NCI-H1930 (cell line): ENCODE results near the gene SNAI1.

Source experiments
- DNase-seq, 2 experiments: peaks; one replicate each; lab custom pipeline; 2025; lab: John Stamatoyannopoulos, UW

Gene SNAI1

DNA sequence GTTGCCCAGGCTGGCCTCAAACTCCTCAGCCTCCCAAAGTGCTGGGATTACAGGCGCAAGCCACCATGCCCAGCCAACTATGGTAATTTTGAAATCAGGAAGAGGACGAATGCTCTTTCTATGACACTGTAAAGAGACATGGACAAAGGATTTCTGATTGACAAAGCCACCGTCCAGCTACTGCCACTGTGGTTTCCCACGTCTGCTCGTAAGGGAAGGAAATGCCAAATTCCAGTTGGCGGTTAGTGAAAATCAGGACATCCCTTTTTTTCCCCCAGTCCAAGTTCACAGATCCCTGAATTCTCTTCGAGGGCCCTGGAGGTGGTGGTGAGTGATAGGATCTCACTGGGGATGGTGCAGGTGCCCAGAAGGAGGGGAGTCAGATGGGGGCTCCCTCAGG, 31.2 kb downstream of the SNAI1 start:
- no peak for DNase-seq

GRCh38 chr20:50014570-50015562, 32.1 kb downstream of the SNAI1 start:
- no peak for DNase-seq

DNA sequence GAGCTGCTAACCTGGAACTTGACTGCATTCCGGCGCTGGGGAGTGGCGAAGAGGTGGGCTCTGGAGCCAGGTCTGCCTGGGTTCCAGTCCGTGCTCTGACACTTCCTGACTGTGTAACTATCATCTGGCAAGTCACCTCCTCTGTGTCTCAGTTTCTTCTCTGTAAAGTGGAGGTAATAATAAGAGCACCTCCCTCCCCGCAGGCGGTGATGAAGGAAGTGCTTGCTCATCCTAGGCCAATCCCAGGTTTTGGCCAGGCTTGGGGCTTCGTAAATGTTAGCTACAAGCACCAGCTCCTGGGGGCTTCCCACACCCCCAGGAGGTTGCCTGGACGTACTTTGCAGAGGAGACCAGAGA, 32.8 kb downstream of the SNAI1 start:
- no peak for DNase-seq

DNA sequence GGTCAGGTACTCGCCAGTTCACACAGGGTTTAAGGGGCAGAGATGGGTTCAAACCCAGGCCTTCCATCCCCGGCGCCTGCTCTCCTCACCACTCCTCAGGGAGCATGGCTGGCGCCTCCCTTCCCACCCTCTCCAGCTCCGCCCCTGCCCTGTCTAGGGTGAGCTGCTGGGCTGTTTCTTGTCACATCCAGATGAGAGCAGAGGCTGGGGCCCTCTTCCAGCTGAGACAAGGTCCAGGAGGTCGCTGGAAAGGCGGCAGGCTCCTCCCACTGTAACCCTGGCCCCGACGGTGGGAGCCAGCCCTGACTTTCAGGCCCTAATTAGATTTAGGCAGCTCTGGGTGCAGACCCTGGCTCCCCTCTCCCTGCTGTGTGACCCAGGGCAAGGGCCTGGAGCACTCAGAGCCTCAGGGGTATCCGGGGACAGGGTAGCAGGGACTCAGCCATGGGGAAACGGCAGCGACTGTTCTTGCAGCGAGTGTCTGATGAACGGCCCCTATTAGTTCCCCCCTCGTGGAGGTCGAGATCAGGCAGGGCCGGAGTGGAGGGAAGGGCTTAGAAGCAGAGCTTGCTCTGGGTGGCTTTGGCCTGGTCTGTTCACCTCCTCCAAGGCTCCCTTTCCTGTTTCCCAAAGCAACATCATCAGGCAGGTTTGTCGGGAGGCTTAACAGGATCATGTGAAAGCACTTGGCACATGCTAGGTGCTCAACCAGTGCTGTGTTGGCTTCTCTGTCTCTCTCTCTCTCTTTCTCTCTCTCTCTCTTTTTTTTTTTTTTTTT, 33.4 kb downstream of the SNAI1 start:
- no peak for DNase-seq

GRCh38 chr20:50017160-50017559, 34.4 kb downstream of the SNAI1 start:
- no peak for DNase-seq

DNA sequence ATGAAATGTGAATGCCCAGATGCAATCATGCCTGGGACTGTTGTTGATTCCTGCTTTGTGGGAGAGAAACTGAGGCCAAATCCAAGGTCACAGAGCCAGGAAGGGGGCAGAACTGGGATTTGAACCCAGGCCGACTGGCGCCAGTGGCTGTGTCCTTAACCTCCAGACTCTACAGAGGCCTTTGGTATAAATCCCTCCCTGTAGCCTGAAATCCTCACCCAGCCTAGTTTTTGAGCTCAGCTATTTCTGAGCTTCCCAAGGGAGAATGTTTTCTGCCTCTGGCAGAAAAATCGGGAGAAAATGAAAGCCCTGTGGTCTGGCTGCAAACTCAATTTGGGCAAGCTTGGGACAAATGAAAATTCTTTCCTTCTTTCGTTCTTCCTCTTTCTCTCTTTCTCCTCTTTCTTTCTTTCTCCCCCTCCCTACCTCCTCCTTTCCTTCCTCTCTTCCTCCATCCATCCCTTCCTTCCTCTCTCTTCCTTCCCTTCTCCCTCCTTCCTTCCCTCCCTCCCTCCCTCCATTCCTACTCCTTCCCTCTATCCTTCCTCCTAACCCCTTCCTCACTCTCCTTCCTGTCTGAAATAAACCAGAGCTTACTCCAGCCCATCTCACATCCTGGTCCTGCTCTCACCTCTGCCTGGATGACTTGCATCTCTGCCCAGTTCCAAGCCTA, 34.9 kb downstream of the SNAI1 start:
- DNase-seq, result no peak

DNA sequence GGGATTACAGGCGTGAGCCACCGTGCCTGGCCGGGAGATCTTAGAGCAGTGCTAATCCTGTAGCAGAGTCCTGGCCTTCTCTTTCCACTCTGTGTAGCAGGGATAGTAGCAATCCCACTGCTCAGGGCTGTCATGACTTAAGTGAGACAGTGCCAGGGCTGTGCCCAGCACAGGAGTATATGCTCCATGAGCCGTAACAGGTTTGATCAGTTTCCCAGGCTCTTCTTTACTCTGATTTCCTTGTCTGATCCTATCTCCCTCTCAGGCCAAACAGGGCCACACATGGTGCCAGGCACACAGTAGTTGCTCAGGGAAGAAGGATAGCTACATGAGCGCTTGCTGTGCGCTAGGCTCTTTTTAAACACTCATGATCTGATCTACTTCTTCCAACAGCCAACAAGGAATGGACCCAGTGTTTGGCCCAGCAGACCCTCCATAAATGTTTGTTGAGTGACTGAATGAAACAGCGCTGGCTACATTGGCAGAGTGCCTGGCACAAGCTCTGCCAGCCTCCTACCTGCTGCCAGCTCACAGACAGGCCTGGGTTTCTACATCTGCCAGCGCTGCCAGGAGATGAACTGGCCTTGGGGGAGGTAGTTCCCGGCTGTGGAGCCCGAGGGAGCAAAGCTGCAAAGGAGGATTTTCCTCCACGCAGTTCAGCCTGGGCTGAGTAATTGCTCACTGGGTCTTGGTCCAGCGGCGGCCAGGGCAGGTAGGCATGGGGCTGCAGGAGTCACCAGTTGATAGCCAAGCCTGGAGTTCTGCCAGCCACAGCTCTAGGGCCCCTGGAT, 36.9 kb downstream of the SNAI1 start:
- no peak for DNase-seq

DNA sequence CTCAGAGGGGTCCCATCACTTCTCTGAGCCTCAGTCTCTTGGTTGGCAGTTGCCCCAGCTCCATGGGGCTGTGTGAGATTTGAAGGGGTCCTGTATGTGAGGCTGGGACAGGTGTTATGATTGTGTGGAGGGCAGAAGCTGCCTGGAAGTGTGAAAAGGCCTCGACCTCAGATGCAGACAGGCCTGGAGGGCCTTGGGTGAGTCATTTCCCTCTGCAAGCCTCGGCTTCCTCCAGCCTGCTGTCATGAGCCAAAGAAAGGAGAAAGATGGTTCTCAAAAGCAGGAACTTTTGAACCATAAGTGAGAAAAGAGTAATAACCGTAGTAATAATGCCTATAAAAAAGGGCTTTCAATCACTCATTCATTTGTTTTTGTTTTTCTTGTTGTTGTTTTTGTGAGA, 37.5 kb downstream of the SNAI1 start:
- no peak for DNase-seq

GRCh38 chr20:50022676-50023075, 39.9 kb downstream of the SNAI1 start:
- DNase-seq, result no peak

DNA sequence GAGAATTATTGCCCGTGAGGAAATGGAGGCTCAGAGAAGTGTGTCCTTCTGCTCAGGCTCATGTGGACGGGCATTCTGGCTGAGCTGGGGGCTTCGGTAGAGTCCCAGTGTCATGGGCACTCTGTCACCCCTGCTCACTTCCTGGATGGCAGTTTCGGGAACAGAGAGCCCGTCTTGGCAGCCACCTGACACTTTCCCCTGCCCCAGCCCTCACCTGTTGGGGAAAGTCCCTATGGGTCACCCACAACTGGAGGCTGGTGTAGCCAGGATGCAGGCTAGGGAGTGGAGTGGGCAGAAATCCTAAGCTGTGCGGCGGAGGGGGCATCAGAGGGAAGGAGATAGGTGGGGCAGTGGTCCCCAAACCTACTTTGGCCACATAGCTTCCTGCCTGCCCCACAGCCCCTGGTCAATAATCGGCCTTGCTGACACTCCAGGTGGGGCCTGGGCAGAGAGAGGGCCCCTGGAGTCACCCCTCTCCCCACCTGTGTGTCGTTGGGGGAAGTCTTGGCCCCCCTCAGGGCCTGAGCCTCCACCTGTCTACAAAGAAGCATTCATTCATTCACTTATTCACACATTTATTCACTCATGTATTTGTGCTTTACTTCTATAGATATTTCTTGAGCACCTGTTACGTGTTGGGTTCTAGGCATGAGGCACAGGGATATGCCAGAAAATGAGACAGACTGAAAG, 40.5 kb downstream of the SNAI1 start:
- no peak for DNase-seq

- no peak for DNase-seq
Measured at GRCh38 chr20:50026746-50027575, 44.2 kb downstream of the SNAI1 start.

GRCh38 chr20:50027611-50028105, 44.9 kb downstream of the SNAI1 start:
- no peak for DNase-seq

DNA sequence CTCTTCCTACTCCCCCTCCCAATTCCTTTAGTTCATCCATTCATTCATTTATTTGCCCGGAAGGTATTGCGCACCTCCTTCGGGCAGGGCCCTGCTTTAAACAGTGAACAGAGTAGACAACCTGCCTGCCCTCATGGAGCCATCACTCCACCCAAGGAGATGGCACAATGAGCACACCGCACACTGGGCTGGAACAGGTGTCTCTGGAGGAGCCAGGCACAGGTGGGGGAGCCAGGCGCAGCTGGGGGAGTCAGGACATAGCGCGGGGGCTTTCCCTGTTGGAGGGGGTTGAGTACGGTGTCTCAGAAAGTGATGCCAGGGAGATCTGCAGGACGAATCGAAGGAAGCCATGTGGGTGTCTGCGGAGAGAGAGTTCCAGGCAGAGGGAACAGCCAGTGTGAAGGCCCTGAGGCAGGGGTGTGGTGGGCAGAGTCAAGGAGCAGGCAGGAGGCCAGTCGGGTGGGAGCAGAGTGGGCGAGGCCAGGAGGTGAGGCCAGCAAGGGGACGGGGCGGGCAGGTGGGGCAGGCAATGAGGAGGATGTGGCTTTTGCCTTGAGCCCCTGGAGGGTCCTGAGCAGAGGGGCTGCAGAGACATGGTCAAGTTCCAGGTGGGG, 46.4 kb downstream of the SNAI1 start:
- no peak for DNase-seq

DNA sequence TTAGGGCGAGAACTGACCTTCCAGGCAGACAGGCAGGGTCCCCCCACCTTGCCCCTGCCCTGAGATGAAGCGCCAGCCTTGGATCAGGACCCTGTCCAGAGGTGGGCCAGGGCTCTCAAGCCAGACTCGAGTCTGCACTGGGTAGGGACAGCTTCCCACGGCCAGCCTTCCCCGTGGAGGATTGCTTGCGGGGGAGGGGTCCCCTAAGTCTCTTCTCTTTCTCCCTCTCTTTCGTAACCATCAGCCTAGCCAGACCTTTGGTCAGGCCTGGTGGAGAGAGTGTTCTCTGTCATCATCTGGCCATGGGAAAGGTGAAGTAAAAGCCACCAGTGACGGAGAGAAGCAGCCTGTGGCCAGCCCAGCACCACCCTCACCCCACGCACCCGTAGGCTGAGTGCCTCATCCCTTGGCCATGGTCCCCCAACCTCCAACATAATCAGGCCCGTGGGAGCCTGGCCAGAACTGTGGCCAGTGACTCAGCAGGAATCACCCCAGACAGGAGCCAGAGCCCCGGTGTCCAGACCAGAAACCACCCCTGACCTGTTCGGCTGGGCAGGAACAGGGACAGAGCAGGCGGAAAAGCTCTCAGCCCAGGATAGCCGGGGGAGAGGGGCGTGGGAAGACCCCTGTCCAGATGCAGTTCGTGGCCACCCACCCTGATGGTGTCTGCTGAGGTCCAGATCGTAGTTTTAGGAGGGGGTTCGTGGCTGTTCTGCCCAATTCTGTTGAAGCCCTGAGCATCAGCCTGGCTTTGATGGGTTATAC, 47.1 kb downstream of the SNAI1 start:
- no peak for DNase-seq

- DNase-seq, result no peak
Measured at GRCh38 chr20:50032955-50033666, 50.3 kb downstream of the SNAI1 start.

GRCh38 chr20:50034567-50035180, 51.9 kb downstream of the SNAI1 start:
- no peak for DNase-seq

DNA sequence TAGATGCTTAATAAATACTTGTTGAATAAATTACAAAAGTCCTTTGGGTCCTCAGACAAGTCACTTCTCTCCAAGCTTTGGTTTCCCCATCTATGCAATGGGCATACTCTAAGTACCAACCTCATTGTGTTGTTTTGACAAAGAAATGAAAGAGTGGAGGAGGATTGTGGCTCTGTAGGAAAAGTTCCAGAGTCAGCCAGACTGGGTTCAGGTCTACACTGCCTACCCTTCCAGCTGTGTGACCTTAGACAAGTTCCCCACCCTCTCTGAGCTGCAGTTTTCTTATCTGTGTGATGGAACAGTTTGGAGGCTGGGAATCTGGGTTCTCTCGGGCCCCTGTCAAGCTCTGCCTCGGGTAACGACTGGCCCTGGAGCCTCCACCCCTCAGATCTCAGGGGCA, 53.9 kb downstream of the SNAI1 start:
- DNase-seq, result no peak

GRCh38 chr20:50037123-50037522, 54.3 kb downstream of the SNAI1 start:
- no peak for DNase-seq
